H4 (cell line): ENCODE results near the gene FLG. TPM values are rescaled to one million over a fixed set of nuclear protein-coding genes. Genes with fewer than 3 reads are reported as not detected.
"Not testable (repeated sequence)": the region's sequence is repeated elsewhere in the genome, so short reads cannot be mapped to it uniquely, and the experiment has no call there.

ENCODE experiments used
- DNase-seq: peaks from one replicate; pipeline ENCODE4 v3.0.0-alpha.2; 2015; ENCODE audit warnings: low spot score
- total RNA-seq: library from RNA; depleted of rRNA; stranded (reverse); fragments of >200 nt; shearing (Covaris generic); gene quantifications from 2 replicates; pipeline ENCODE4 v1.2.3, GENCODE V29; 2014; rRNA removed

Gene FLG
- total RNA-seq, 1 experiment from 2014 or later: 0.35 TPM

DNA sequence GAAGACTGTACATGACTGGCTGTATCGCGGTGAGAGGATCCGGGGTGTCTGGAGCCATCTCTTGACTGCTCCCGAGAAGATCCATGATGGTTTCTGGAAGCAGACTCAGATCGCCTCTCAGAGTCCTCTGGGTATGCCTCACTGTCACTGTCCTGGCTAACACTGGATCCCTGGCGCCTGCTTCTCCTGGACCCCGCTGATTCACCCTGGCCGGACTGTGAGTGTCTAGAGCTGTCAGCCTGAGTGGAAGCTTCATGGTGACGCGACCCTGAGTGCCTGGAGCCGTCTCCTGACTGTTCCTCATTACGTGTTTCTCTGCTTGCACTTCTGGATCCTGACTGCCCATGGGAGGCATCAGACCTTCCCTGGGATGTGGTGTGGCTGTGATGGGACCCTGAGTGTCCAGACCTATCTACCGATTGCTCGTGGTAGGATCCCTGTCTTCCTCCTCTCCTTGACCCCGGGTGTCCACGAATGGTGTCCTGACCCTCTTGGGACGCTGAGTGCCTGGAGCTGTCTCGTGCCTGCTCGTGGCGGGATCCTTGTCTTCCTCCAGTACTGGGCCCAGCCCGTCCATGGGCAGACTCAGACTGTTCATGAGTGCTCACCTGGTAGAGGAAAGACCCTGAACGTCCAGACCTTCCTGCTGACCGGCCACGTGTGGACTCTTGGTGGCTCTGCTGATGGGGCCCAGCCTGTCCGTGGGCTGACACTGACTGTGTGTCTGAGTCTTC is 21.7 kb downstream of the FLG start:
- not testable (repeated sequence) for DNase-seq

GRCh38 chr1:152256394-152256793 is 68.6 kb downstream of the FLG start:
- not testable (repeated sequence) for DNase-seq

Other genes starting within 250 kb of the FLG start
- gene TCHHL1, start 236.2 kb downstream of the FLG start, total RNA-seq: not detected in 2 replicates
- gene TCHH, start 209.8 kb downstream of the FLG start, total RNA-seq: not detected in 2 replicates
- gene RPTN, start 166.0 kb downstream of the FLG start, total RNA-seq: not detected in 2 replicates
- not detected in 2 replicates for gene HRNR, start 101.0 kb downstream of the FLG start, total RNA-seq
- not detected in 2 replicates for gene FLG2, start 34.8 kb upstream of the FLG start, total RNA-seq
- gene CRNN, start 89.0 kb upstream of the FLG start, total RNA-seq: not detected in 2 replicates
- not detected in 2 replicates for gene LCE5A, start 185.6 kb upstream of the FLG start, total RNA-seq
- not detected in 2 replicates for gene CRCT1, start 189.2 kb upstream of the FLG start, total RNA-seq
- not detected in 2 replicates for gene LCE3E, start 241.5 kb upstream of the FLG start, total RNA-seq